CD14-positive monocyte (primary cell): ENCODE data around the gene RAP2A. TPM values are rescaled to one million over a fixed set of nuclear protein-coding genes. Genes with fewer than 3 reads are reported as not detected.

ENCODE experiments used
- DNase-seq, 3 donors: peaks; one replicate each; pipeline ENCODE4 v3.0.0-alpha.2; 2011 to 2022
- H2AFZ ChIP-seq: 2 replicates; pipeline ENCODE4 v1.6.0; 2012; ENCODE audit warnings: mild to moderate bottlenecking, low read depth, low read length, inconsistent platforms; ENCODE audit not compliant: insufficient read depth, poor library complexity, severe bottlenecking
- H3K27ac ChIP-seq, 2 donors: 1 replicate in 1 of 2; 2 replicates in 1 of 2; pipeline ENCODE4 v1.5.1; 2012 to 2013; ENCODE audit warnings: low read length in 2 of 2, control low read depth in 1 of 2, inconsistent platforms in 1 of 2, low read depth in 1 of 2, mild to moderate bottlenecking in 1 of 2
- H3K27me3 ChIP-seq, 2 donors: one replicate each; pipeline versions ENCODE4 v1.6.0 to v1.6.1; 2011 to 2013; ENCODE audit warnings: low read length in 2 of 2; ENCODE audit not compliant: control insufficient read depth in 2 of 2, insufficient read depth in 2 of 2
- H3K36me3 ChIP-seq, 2 donors: replicated peaks in 1 of 2; 1 replicate in 1 of 2; 2 replicates in 1 of 2; pipeline versions ENCODE4 v1.5.1 to v1.6.1; 2012 to 2013; ENCODE audit warnings: low read length in 2 of 2, control low read depth in 1 of 2, inconsistent platforms in 1 of 2, mild to moderate bottlenecking in 1 of 2; ENCODE audit not compliant: insufficient read depth in 2 of 2, control insufficient read depth in 1 of 2
- H3K4me1 ChIP-seq, 2 donors: 1 replicate in 1 of 2; 2 replicates in 1 of 2; pipeline versions ENCODE4 v1.5.1 to v1.6.1; 2012 to 2013; ENCODE audit warnings: low read length in 2 of 2, control low read depth in 1 of 2, inconsistent platforms in 1 of 2, mild to moderate bottlenecking in 1 of 2, moderate library complexity in 1 of 2; ENCODE audit not compliant: insufficient read depth in 2 of 2, control insufficient read depth in 1 of 2
- H3K4me2 ChIP-seq: replicated peaks from 2 replicates; pipeline ENCODE3; 2012; ENCODE audit warnings: low read length, moderate library complexity, mild to moderate bottlenecking; ENCODE audit not compliant: poor library complexity, severe bottlenecking; ENCODE audit errors: extremely low read depth
- H3K4me3 ChIP-seq, 3 experiments: fragments of 200-600 bp in 1 of 3; sonication (generic) in 1 of 3; replicated peaks in 1 of 3; 1 replicate in 2 of 3; 2 replicates in 1 of 3; pipeline ENCODE4 v1.5.1; 2011 to 2013; ENCODE audit warnings: low read length in 3 of 3, mild to moderate bottlenecking in 3 of 3, control low read depth in 2 of 3, low read depth in 2 of 3, inconsistent platforms in 1 of 3, moderate library complexity in 1 of 3
- H3K79me2 ChIP-seq: 2 replicates; pipeline ENCODE4 v1.6.0; 2012; ENCODE audit warnings: mild to moderate bottlenecking, control low read depth, inconsistent platforms, low read length, moderate library complexity; ENCODE audit not compliant: insufficient read depth
- H3K9ac ChIP-seq: 2 replicates; pipeline ENCODE4 v1.6.0; 2017; ENCODE audit warnings: low read length, mild to moderate bottlenecking; ENCODE audit not compliant: insufficient read depth, poor library complexity, severe bottlenecking
- H3K9me3 ChIP-seq, 2 donors: replicated peaks in 1 of 2; 1 replicate in 1 of 2; 2 replicates in 1 of 2; pipeline versions ENCODE4 v1.5.1 to v1.6.1; 2012 to 2013; ENCODE audit warnings: low read length in 2 of 2, control low read depth in 1 of 2; ENCODE audit not compliant: control insufficient read depth in 1 of 2, insufficient read depth in 1 of 2
- H4K20me1 ChIP-seq: 2 replicates; pipeline ENCODE4 v1.6.0; 2012; ENCODE audit warnings: mild to moderate bottlenecking, low read length, control low read depth, moderate library complexity; ENCODE audit not compliant: insufficient read depth
- H3K27ac Mint-ChIP-seq, 7 donors: one replicate each; pipeline ENCODE4 v1.8.0; 2020; ENCODE audit warnings: mild to moderate bottlenecking in 7 of 7, mixed read lengths in 7 of 7, moderate library complexity in 6 of 7, inconsistent platforms in 2 of 7
- H3K27me3 Mint-ChIP-seq, 3 donors: one replicate each; pipeline ENCODE4 v1.8.0; 2021 to 2022; ENCODE audit warnings: low read depth in 3 of 3, mild to moderate bottlenecking in 3 of 3, mixed read lengths in 3 of 3, moderate library complexity in 3 of 3, inconsistent platforms in 1 of 3
- H3K36me3 Mint-ChIP-seq, 2 donors: one replicate each; pipeline ENCODE4 v1.8.0; 2020; ENCODE audit warnings: mixed read lengths in 2 of 2, inconsistent platforms in 1 of 2, mild to moderate bottlenecking in 1 of 2
- H3K4me1 Mint-ChIP-seq: one replicate; pipeline ENCODE4 v1.8.0; 2020; ENCODE audit warnings: mild to moderate bottlenecking, mixed read lengths
- H3K4me3 Mint-ChIP-seq, 2 donors: one replicate each; pipeline ENCODE4 v1.8.0; 2020; ENCODE audit warnings: mild to moderate bottlenecking in 2 of 2, mixed read lengths in 2 of 2, moderate library complexity in 1 of 2
- H3K9me3 Mint-ChIP-seq, 7 donors: one replicate each; pipeline ENCODE4 v1.8.0; 2020 to 2022; ENCODE audit warnings: mixed read lengths in 7 of 7, mild to moderate bottlenecking in 6 of 7, moderate library complexity in 6 of 7, inconsistent platforms in 2 of 7
- CTCF ChIP-seq: fragments of 200-600 bp; IDR thresholded peaks from one replicate; pipeline ENCODE4 v1.8.0; 2022; ENCODE audit warnings: antibody characterized with exemption, mild to moderate bottlenecking
- WGBS: methylation state at CpG from one replicate; pipeline ENCODE4 v1.1.5; 2013; ENCODE audit warnings: missing lambda C conversion rate; ENCODE audit not compliant: insufficient coverage; 5-methylcytosine and 5-hydroxymethylcytosine counted together
- intact Hi-C, 2 donors: fragments of 100-400 bp; cut with micrococcal nuclease; formaldehyde crosslinking; loops; one replicate each; pipeline versions ENCODE4 v1.15.0 to v1.15.1; 2023
- polyA plus RNA-seq, 3 donors: library from polyadenylated mRNA; depleted of rRNA in 1 of 3; unstranded in 2 of 3; stranded (reverse) in 1 of 3; fragments of 300-500 nt in 2 of 3; fragments of >200 nt in 1 of 3; fragmentation: Illumina TruSeq in 2 of 3; gene quantifications; 1 replicate in 2 of 3; 2 replicates in 1 of 3; pipeline ENCODE4 v1.2.3, GENCODE V29; 2012 to 2021

Gene RAP2A
- polyA plus RNA-seq, 3 donors = 2.3 to 5.3 (median 4.5) TPM

DNA sequence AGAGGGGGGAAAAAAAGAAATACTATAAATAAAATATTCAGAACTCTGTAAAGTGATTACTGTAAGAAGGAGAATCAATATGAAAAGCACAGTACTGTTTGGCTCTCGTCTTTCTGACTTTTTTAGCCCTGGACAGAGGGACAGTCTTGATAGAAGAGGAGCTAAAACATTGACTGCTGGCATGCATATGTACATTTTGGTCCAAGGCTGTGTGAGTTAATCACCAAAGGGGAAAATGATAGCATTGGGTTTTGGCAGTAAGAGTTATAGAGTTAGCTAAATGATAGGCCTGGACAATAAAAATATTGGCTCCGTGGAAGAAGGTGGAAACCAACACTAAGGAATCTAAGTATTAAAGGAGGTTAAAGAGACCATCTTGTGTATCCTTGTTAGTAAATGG lies 50.3 kb downstream of the RAP2A start:
- H3K79me2 ChIP-seq = no peaks in the 10 kb centered on the region
- no peaks in the 10 kb centered on the region for H4K20me1 ChIP-seq
- H3K9me3 ChIP-seq = no peaks in the 10 kb centered on the region
- H3K27ac ChIP-seq = no peak overlapping the region
- H3K27me3 ChIP-seq = no peaks in the 10 kb centered on the region
- no peaks in the 10 kb centered on the region for H3K4me1 Mint-ChIP-seq
- no peak overlapping the region for H3K27ac Mint-ChIP-seq
- H3K4me3 ChIP-seq = no peak overlapping the region
- DNase-seq = no peak
- no peak overlapping the region for H3K4me2 ChIP-seq
- no peak overlapping the region for H2AFZ ChIP-seq
- no peak overlapping the region for H3K9ac ChIP-seq
- H3K36me3 ChIP-seq = no peaks in the 10 kb centered on the region
- no peaks in the 10 kb centered on the region for H3K36me3 Mint-ChIP-seq
- TF ChIP-seq CTCF = no peak
- no peaks in the 10 kb centered on the region for H3K4me1 ChIP-seq
- H3K4me3 Mint-ChIP-seq = no peak overlapping the region
- peaks cover 0 to 10% (median 2%) of the 10 kb centered on the region in 7 donors for H3K9me3 Mint-ChIP-seq
- WGBS = 95% methylated on average over 2 of the region's 2 CpGs
- H3K27me3 Mint-ChIP-seq = peaks cover 0 to 3% (median 1%) of the 10 kb centered on the region in 3 donors
- intact Hi-C loops = no loop called here

GRCh38 chr13:97485320-97485719 lies 51.4 kb downstream of the RAP2A start:
- H3K27ac Mint-ChIP-seq = no peak overlapping the region
- DNase-seq = no peak
- Histone ChIP-seq H3K27ac (no peak overlapping the region), H3K79me2 (no peaks in the 10 kb centered on the region), H3K4me1 (no peaks in the 10 kb centered on the region), H3K4me3 (no peak overlapping the region), H3K27me3 (no peaks in the 10 kb centered on the region), H4K20me1 (no peaks in the 10 kb centered on the region), H2AFZ (no peak overlapping the region), H3K9me3 (no peaks in the 10 kb centered on the region), H3K4me2 (no peak overlapping the region), H3K9ac (no peak overlapping the region), H3K36me3 (no peaks in the 10 kb centered on the region)
- no peaks in the 10 kb centered on the region for H3K36me3 Mint-ChIP-seq
- peaks cover 0 to 4% (median 3%) of the 10 kb centered on the region in 3 donors for H3K27me3 Mint-ChIP-seq
- 88% methylated on average over 1 of the region's 1 CpG for WGBS
- no peaks in the 10 kb centered on the region for H3K4me1 Mint-ChIP-seq
- no peak overlapping the region for H3K4me3 Mint-ChIP-seq
- intact Hi-C loops = no loop called here
- no peak for TF ChIP-seq CTCF
- peaks cover 0 to 10% (median 2%) of the 10 kb centered on the region in 7 donors for H3K9me3 Mint-ChIP-seq
